ENCODE measurements around the gene ABCF3.

GRCh38 chr3:184230081-184230602, 44.1 kb downstream of the ABCF3 start:
- no peak for TF ChIP-seq CTCF (tag by site-specific recombination; IDR thresholded peaks at IDR 0.05)
- TF ChIP-seq BCL11A (tag by site-specific recombination; IDR thresholded peaks at IDR 0.05; ENCODE audit: low read depth), result no peak
- TF ChIP-seq INSM2 (tag by site-specific recombination; IDR thresholded peaks at IDR 0.05), result no peak
- TF ChIP-seq ZNF830 (tag by site-specific recombination; IDR thresholded peaks at IDR 0.05; ENCODE audit: low read depth), result no peak
